ENCODE results near the gene VPREB3. TPM values are rescaled to one million over a fixed set of nuclear protein-coding genes. Genes with fewer than 3 reads are reported as not detected.
A peak's percentile ranks its signal among the peaks of the same experiment; 100 is the strongest.

The VPREB3 gene
- total RNA-seq, 2 donors from 2014 or later, result not detected

- Histone ChIP-seq H3K4me1 (peaks cover 49% of the 10 kb centered on the region), H3K9me3 (no peaks in the 10 kb centered on the region), H3K4me3 (peak overlapping the region; percentile 77 to 79), H3K27me3 (no peaks in the 10 kb centered on the region), H3K27ac (peak overlapping the region; percentile 96 to 100 (median 98)), H3K36me3 (replicated peaks in 1 of 2; ENCODE audit: insufficient read depth in 1 of 2, low read depth in 2 of 2) (no peaks in the 10 kb centered on the region)
- TF ChIP-seq POLR2A (IDR thresholded peaks at IDR 0.05) (no peak), CTCF (IDR thresholded peaks at IDR 0.05) (no peak)
- DNase-seq, result no peak
- 0 to 2% methylated on average over 3 to 5 of the region's 5 CpGs for WGBS, 2 donors
- ATAC-seq, result peak; percentile 12
- intact Hi-C loops (cut with DNase I), result no loop called here
Measured at GRCh38 chr22:23787600-23787896, 33.3 kb upstream of the VPREB3 start.

GRCh38 chr22:23786752-23787599 lies 32.8 kb upstream of the VPREB3 start, which contains the start of gene SMARCB1:
Gene SMARCB1 (plus strand): TSS chr22:23786966. CDS start chr22:23787170, 204 bp downstream.
- intact Hi-C loops (cut with DNase I), result no loop called here

GRCh38 chr22:23786261-23786710 lies 32.1 kb upstream of the VPREB3 start:
- DNase-seq, result no peak
- H3K4me1 ChIP-seq, result peaks cover 49% of the 10 kb centered on the region

More at GRCh38 chr22:23786752-23787599, 32.8 kb upstream of the VPREB3 start, which contains the start of gene SMARCB1:
- Histone ChIP-seq H3K4me1 (peaks cover 49% of the 10 kb centered on the region), H3K36me3 (replicated peaks in 1 of 2; ENCODE audit: insufficient read depth in 1 of 2, low read depth in 2 of 2) (no peaks in the 10 kb centered on the region), H3K9me3 (no peaks in the 10 kb centered on the region), H3K27ac (peak within 1 kb of the TSS; percentile 96 to 100 (median 98)), H3K27me3 (no peaks in the 10 kb centered on the region), H3K4me3 (peak within 1 kb of the TSS; percentile 77 to 79)
- peak; percentile 95 for ATAC-seq
- DNase-seq, result peak; percentile 90 to 94 (median 92)
- TF ChIP-seq POLR2A (IDR thresholded peaks at IDR 0.05) (peak; percentile 76 to 87 (median 81)), CTCF (IDR thresholded peaks at IDR 0.05) (no peak)
- 0% methylated on average over 3 to 78 of the region's 97 CpGs for WGBS, 2 donors

GRCh38 chr22:23784215-23784732 lies 30.0 kb upstream of the VPREB3 start:
- intact Hi-C loops (cut with DNase I), result no loop called here
- 49 to 56% methylated on average over 8 of the region's 8 CpGs for WGBS, 2 donors
- Histone ChIP-seq H3K27ac (peak overlapping the region in 2 of 4 donors; percentile 6 to 16), H3K9me3 (no peaks in the 10 kb centered on the region), H3K36me3 (replicated peaks in 1 of 2; ENCODE audit: insufficient read depth in 1 of 2, low read depth in 2 of 2) (no peaks in the 10 kb centered on the region), H3K4me1 (peaks cover 40% of the 10 kb centered on the region), H3K4me3 (no peak overlapping the region), H3K27me3 (no peaks in the 10 kb centered on the region)
- DNase-seq, result peak in 3 of 4 donors; percentile 34 to 79 (median 64)
- TF ChIP-seq CTCF (IDR thresholded peaks at IDR 0.05) (no peak), POLR2A (IDR thresholded peaks at IDR 0.05) (no peak)
- no peak for ATAC-seq

More at GRCh38 chr22:23786261-23786710, 32.1 kb upstream of the VPREB3 start:
- H3K9me3 ChIP-seq, result no peaks in the 10 kb centered on the region
- peak overlapping the region; percentile 96 to 100 (median 98) for H3K27ac ChIP-seq
- H3K36me3 ChIP-seq (replicated peaks in 1 of 2; ENCODE audit: insufficient read depth in 1 of 2, low read depth in 2 of 2), result no peaks in the 10 kb centered on the region
- H3K27me3 ChIP-seq, result no peaks in the 10 kb centered on the region
- 44 to 63% methylated on average over 6 to 9 of the region's 9 CpGs for WGBS, 2 donors
- ATAC-seq, result no peak
- intact Hi-C loops (cut with DNase I), result no loop called here
- TF ChIP-seq CTCF (IDR thresholded peaks at IDR 0.05) (no peak), POLR2A (IDR thresholded peaks at IDR 0.05) (no peak)
- no peak overlapping the region for H3K4me3 ChIP-seq

All from body of pancreas (tissue), 4 donors.